Measurements from ENCODE around the gene RDH11.

Gene RDH11

DNA sequence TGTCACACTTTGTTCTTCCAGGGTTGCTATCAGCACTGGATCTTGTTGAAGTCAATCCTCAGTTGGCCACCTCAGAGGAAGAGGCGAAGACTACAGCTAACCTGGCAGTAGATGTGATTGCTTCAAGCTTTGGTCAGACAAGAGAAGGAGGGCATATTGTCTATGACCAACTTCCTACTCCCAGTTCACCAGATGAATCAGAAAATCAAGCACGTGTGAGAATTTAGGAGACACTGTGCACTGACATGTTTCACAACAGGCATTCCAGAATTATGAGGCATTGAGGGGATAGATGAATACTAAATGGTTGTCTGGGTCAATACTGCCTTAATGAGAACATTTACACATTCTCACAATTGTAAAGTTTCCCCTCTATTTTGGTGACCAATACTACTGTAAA is 44.9 kb downstream of the RDH11 start:
- DNase-seq: no peak

DNA sequence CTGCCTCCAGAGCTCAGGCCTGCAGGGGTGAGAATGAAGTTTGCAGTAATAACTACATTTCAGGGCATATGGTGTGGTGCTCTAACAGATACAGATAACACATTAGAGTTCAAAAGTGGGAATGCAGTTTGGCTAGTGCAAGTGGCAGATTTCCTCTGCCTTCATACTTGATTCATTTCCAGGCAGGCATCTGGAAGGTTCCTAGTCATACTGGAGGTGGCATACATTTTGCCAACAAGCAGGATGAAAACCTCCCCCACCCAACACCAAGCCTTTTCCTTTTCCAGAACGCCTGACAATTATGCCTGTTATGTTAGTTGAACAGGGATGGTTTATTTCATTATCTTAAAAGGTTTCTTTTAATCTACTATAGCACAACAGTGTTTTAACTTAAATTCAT is 45.4 kb downstream of the RDH11 start:
- peak in 19 of 58 donors; percentile 3 to 67 (median 14) for DNase-seq

DNA sequence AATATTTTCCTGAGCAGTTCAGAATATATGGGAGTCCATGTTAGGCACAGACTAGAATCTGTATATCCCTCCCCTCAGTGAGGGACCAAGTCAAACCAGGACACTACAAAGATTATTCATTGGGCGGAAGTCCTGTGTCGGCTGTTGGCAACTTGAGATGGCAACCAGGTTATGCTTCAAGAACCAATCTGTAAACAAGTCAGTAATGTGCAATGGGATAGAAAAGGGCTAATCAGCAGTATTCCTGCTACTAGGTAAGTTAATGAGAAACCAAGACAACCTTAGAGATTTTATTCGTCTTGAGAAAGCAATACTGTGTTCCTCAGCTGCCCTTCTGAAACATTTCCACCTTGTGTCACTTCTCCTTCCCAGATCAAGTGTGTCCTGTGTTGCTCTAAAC is 49.4 kb downstream of the RDH11 start:
- no peak for DNase-seq

DNA sequence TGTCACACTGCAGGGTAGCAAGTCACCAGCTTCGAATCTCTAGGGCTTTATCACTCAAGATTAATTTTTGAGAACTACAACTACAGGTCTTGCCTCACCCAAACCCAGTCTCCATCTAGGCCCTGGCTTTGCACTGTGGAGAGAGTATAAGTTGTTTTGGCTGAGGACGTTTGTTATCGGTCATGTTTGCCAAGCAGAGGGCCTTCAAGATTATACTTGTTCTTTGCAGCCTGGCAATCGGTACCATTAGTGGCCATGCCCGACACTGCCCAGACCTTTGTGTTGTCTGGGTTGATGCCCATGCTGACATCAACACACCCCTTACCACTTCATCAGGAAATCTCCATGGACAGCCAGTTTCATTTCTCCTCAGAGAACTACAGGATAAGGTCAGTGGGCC is 50.1 kb downstream of the RDH11 start:
- DNase-seq: no peak

DNA sequence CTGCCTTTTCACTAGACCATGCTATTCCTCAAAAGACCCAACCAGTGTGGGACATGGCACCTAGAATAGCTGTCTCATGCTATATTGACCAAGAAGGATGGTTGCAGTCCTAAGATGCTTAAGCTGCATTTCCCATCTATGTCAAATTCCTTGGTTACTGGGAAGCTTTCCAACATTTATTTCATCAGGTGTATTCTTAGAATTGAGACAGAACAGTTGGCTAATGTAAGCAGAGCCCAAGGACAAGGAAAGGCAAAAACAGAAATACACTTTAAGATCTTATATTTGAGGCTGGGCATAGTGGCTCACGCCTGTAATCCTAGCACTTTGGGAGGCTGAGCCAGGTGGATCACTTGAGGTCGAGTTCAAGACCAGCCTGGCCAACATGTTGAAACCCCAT is 51.1 kb downstream of the RDH11 start:
- no peak for DNase-seq

DNA sequence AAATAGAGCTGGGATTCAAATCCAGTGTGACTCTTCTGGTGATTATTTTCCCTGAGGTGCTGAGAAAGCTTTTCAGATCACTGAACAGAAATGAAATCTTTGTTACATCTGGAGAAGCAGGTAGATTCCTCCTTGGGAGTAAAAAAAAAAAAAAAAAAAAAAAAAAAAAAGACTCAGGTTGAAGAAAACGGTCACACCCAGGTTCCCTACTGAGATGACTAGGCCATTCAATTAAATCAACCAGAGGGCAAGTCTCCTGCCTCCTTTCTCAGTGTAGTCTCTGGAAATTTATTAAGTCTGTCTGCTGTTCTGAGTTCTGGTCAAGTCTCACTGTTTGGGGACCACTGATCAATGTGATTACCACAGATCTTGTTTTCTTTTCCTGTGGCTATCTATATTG is 51.9 kb downstream of the RDH11 start:
- DNase-seq: no peak

DNA sequence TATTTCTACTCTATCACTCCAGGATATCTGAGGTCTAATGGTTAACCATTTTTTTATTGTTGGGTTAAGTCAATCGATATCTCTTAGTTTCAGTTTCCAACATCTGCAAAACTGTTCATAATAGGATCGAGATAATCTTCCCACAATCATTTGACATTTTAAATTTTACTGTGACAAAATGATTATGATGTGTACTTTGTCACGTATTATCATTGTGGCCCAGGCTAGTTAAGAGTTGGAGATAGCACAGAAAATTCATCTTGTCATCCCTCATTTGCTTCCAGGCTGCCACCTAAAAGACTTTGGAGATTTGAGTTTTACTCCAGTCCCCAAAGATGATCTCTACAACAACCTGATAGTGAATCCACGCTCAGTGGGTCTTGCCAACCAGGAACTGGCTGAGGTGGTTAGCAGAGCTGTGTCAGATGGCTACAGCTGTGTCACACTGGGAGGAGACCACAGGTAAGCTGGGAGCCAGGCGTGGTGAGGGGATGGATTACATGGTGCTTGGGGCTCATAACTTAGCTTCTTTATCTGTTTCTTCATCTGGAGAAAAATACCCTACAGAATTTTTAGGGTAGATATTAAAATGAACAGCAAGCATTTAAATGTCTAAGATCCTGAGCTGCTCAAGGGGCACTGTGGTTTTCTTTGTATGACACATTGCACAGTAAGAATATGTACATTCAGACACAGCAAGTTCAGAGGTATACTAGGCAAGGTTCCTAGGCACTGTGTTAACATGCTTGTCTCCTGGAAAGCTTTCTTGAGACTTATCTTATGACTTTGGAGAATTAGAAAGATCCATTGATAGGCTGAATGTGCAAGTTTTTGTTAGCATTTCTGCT is 53.4 kb downstream of the RDH11 start:
- no peak for DNase-seq

DNA sequence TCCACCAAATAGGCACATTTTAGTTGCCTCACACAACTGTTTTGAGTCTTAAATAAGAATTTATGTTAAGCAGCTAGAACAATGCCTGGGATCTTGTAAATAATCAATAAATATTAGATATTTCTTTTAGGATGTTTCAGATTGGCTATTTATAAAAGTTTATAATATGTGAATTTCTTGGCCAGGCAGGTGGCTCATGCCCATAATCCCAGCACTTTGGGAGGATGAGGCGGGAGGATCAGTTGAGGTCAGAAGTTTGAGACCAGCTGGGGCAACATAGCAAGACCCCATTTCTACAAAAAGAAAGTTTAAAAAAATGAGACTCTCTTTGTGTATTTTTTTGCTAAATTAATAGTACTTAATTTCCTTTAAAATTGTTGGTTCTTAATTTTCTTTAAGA is 54.1 kb downstream of the RDH11 start:
- DNase-seq: no peak

DNA sequence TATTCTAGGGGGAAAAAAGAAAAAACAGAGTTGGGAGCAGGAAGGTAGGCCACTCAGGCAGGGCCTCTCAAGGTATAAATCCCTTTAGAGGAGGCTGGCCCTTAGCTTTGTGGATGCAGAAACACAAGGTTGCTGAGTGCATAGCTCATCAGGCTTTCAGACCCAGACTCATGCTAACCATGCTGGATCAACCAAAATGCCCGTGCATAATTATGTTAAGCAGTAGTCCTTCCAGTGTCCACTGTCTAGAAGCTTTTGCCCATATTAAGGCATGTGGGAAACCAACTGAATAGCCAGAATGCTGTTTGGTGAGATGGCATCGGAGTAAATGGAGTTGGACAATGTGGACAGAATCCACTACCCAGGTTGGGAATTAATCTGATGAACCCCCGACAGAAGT is 56.9 kb downstream of the RDH11 start:
- DNase-seq: no peak

DNA sequence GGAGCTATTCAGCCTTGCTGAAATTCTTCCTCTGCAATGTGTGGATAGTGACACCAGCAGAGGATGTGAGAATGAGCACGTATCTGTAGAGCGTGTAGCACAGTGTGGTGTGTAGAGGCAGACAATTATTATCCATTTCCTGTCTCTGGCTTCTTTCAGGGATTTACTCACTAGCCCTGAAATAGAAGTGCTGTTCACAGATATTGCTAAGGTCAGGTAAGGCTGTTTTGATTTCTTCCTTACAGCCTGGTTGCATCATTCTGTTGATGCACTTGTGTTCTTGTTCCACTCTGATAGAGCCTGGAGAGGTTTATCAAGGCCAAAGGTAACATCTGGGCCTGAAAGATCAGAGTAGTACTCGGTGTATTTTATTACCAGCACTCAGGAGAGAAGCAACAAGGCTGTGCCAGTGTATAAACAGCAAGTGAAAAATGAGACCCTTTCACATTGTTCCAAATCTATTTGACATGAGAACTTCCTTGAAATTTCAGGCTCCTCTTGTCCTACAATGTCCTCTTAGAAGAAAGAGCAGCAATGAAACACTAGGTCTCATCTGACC is 59.1 kb downstream of the RDH11 start:
- DNase-seq: peak in 2 of 58 donors; percentile 27 to 45

DNA sequence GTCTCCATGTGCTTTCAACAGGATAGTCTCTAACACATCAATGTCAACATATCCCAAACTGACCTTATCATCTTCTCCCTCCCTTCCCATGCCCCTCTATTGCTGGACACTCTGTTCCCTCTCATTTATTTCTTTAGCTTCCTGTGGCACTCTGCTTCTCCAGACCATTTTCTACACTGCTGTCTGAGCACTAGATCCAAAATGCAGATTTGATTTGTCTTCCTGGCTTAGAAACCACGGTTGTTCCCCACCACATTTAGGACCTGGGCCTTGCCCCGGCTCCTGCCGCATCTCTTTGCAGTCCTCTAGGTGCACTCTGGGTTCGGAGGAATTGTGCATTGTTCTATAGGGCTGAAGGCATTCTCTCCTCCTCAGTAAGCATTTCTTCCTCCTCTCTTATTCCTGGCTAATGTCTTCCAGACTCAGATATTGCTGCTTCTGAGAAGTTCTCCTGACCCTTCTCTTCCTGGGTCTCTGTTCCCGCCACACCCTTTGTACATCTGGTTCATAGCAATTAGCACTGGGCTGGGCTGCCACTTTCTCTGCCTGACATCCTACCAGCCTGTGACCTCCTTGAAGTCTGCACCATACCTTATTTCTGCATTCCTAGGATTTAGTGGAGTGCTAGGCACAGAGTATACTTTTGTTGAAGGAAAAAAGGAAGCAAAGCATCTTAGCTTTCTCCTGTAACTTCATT is 62.0 kb downstream of the RDH11 start:
- DNase-seq: no peak

DNA sequence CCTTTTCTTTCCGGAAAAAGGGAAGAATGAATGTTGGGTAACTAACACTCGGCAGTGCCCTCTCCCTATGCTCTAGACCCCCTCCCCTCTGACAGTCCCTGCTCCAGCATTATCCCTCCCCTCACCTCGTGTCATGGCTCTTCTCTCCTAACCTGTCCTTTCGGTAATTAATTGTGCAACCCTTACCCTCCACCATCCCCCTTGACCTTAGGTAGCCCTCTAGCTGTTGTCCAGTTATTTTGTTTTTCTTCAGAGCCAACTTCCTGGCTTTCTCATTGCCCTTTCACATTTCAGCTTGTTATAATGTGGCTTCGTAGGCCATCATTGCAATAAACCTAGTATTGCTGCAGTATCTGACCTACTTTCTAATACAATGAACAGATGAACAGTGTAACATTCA is 64.6 kb downstream of the RDH11 start:
- DNase-seq: no peak

DNA sequence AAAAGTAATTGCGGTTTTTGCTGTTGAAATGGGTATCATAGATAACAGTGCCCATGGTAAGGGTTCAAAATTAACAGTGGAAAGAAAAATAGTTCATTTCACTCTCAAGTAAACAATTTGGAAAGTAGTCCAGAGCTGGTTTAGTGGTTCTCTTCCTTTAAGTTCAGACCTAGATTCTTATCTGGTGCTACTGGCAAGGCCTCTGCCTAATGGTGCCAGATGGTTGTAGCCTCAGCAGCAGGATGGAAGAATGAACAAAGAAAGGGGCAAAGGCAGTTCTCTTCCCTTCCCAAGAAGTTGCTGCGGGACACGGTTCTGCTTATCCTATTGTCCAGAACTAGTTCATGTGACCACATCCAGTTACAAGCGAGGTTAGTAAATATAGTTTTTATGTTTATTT is 65.4 kb downstream of the RDH11 start:
- no peak for DNase-seq

DNA sequence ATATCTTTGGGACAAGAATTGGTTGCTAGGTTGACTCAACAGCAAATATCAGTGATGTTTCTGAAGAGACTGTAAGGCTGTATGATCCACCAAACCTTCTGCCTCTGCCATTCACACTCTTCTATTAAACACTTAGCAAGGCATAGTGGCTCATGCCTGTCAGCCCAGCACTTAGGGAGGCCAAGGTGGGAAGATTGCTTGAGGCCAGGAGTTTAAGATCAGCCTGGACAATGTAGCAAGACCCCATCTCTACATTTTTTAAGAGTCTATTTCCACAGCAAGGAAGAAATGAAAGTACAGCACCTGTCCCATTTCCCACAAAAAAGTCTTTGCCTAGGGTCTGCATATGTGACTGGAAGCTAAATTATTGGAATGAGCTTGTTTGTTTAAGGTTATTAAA is 68.0 kb downstream of the RDH11 start:
- no peak for DNase-seq
